ENCODE data around the gene VPS18.

- no peak for TF ChIP-seq GABPA (IDR thresholded peaks at IDR 0.05 in 1 of 2, conservative IDR thresholded peaks at IDR 0.05 in 1 of 2)
- TF ChIP-seq MAX (IDR thresholded peaks at IDR 0.05): no peak
- peak in 1 of 2 donors; percentile 40 for TF ChIP-seq RAD21 (IDR thresholded peaks at IDR 0.05)
- TF ChIP-seq, protein P1, sequence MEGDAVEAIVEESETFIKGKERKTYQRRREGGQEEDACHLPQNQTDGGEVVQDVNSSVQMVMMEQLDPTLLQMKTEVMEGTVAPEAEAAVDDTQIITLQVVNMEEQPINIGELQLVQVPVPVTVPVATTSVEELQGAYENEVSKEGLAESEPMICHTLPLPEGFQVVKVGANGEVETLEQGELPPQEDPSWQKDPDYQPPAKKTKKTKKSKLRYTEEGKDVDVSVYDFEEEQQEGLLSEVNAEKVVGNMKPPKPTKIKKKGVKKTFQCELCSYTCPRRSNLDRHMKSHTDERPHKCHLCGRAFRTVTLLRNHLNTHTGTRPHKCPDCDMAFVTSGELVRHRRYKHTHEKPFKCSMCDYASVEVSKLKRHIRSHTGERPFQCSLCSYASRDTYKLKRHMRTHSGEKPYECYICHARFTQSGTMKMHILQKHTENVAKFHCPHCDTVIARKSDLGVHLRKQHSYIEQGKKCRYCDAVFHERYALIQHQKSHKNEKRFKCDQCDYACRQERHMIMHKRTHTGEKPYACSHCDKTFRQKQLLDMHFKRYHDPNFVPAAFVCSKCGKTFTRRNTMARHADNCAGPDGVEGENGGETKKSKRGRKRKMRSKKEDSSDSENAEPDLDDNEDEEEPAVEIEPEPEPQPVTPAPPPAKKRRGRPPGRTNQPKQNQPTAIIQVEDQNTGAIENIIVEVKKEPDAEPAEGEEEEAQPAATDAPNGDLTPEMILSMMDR (IDR thresholded peaks at IDR 0.05; ENCODE audit: low read depth, low read length, missing input control): peak; percentile 54
- TF ChIP-seq EGR1 (IDR thresholded peaks at IDR 0.05; ENCODE audit: low read depth in 2 of 2): no peak
- TF ChIP-seq JUND (IDR thresholded peaks at IDR 0.05): no peak
- TF ChIP-seq TAF1 (conservative IDR thresholded peaks at IDR 0.05): no peak
These were observed 615 bp downstream of the VPS18 start for GRCh38 chr15:40894681-40895448.

All from liver (tissue), 3 donors.